ENCODE measurements around the gene FATE1.
A peak's percentile ranks its signal among the peaks of the same experiment; 100 is the strongest.

Gene FATE1

DNA sequence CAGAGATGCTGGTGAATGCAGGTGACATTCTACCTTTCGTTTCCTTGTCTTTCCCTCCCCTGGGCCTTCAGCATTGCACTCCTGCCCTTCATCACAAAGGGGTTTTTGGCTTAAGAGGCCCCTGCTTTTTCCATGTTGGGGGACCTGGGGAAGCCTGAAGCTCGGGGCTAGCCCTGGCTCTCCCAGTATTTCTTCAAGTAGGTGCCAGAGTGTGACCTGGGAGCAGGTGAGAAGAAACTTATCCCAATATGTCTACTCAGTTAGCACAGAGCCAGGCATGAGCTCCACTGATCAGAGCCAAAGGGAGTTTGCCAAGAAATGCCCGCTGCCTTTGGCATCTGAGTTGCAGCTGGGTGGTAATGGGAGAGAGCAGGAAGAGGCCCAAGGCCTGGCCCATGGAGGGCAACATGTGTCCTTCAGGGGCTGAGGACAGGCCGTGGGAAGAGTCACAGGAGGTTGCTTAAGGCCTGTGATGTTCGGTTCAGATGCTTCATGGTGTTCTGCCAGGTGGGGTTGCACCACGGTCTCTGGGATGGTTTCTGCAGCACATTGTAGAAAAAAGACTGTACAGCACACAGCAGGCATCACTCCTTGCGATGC, 13.0 kb upstream of the FATE1 start:
- CTCF ChIA-PET: interaction anchor here (1.1 kb wide), 1 partner anchor 24 kb away, joined by 3 read pairs; no protein-coding TSS in a partner anchor

DNA sequence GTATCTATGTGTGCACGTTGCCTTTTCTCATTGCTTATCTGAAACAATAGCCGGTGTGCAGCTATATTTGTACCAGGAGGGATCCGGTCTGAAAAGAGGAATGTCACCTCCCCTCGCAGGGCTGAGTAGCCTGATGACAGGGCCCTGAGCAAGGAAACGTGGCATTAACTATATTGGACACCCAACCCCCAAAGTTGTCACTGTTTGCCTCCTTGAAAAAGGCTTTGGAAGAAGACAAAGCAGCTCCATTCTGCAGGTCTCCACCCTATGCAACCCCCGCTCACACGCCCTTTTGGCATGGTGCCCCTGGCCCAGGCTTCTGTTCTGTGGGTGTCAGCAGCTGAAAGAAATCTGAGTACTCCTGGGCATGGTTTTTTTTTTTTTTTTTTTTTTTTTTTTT, 12.3 kb upstream of the FATE1 start:
- H3K27ac ChIP-seq: no peak overlapping the region
- no peak for TF ChIP-seq CTCF (conservative IDR thresholded peaks at IDR 0.05; ENCODE audit: low read depth)
- ChIA-PET POLR2A (ENCODE audit: low non-redundant PET) (no interaction called here), CTCF (interaction anchor here (0.7 kb wide), 1 partner anchor 50 kb away, joined by 3 read pairs; no protein-coding TSS in a partner anchor)
- DNase-seq (ENCODE audit: low spot score): peak; percentile 1

More for the DNA sequence above, 13.0 kb upstream of the FATE1 start:
- H3K27ac ChIP-seq: no peak overlapping the region
- DNase-seq (ENCODE audit: low spot score): no peak
- POLR2A ChIA-PET (ENCODE audit: low non-redundant PET): no interaction called here
- no peak for TF ChIP-seq CTCF (conservative IDR thresholded peaks at IDR 0.05; ENCODE audit: low read depth)

DNA sequence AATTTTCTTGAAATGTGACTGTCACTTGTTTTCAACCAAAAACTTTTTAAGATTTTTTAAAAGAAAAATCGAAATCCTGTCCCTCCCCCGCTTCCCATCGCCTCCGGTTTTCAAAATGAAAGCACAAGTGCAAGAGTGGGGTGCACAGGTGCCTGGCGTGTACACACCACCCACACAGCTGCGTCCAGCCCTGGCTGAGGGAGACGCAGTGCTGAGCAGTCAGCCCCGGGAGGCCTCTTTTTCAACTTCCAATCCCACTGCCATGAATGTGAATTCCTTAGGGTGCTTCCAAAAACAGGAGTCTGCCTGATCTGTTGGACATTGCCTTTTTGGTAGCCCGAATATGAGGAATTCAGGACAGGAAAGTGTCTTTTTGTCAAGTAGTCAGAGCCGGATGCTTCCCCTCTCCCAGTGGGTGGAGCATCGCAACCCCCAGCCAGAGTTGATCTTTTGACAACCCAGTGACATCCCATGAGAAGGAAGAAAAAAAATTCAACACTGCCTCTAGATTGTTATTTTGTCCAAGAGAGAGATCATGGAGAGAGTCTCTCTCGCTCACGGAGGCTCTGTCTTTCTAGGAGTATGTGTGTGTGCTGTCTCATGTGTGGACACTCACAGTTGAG, 11.7 kb upstream of the FATE1 start:
- ChIA-PET POLR2A (ENCODE audit: low non-redundant PET) (no interaction called here), CTCF (interaction anchor here (0.7 kb wide), 1 partner anchor 49 kb away, joined by 3 read pairs; no protein-coding TSS in a partner anchor)
- TF ChIP-seq CTCF (conservative IDR thresholded peaks at IDR 0.05; ENCODE audit: low read depth): no peak
- DNase-seq (ENCODE audit: low spot score): no peak
- H3K27ac ChIP-seq: no peak overlapping the region

DNA sequence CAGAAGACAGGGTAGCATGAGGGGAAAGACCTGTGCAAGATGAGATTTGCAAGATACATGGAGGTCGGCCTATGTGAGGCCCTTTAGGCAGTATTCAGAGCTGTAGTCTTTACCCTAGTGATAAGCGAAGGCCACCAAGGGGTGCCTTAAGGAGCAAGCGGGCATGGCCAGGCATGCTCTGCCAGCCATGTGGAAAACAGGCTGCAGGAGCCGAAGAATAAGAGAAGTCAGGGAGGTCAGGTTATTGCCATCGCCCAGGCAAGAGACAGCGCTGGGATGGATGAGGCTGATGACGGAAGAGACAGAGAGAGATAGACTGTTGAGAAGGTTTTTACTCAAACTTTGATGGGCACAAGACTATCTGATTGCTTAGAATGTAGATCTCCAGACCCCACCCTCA, 7.0 kb upstream of the FATE1 start:
- CTCF ChIA-PET: no interaction called here
- POLR2A ChIA-PET (ENCODE audit: low non-redundant PET): no interaction called here
- no peak overlapping the region for H3K27ac ChIP-seq
- TF ChIP-seq CTCF (conservative IDR thresholded peaks at IDR 0.05; ENCODE audit: low read depth): no peak
- no peak for DNase-seq (ENCODE audit: low spot score)

DNA sequence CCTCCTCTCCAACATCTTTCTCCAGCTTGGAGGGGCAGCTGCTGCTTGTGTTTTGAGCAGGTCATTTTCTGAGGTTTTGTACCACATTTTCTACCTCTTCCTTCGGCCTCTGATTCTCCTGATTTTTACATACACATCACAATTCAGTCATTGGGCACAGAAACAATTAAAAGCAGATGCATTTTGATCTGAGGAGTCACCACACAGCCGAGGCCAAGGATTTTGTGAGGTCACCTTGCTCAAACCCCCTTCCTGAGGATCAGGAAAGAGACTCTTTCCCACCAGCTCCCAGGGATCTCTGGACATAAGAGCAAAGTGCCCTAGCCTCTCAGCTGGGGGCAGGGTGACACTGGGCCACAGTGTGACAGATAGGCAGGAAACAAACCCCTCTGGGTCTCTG, 5.4 kb upstream of the FATE1 start:
- POLR2A ChIA-PET (ENCODE audit: low non-redundant PET): no interaction called here
- no peak for TF ChIP-seq CTCF (conservative IDR thresholded peaks at IDR 0.05; ENCODE audit: low read depth)

DNA sequence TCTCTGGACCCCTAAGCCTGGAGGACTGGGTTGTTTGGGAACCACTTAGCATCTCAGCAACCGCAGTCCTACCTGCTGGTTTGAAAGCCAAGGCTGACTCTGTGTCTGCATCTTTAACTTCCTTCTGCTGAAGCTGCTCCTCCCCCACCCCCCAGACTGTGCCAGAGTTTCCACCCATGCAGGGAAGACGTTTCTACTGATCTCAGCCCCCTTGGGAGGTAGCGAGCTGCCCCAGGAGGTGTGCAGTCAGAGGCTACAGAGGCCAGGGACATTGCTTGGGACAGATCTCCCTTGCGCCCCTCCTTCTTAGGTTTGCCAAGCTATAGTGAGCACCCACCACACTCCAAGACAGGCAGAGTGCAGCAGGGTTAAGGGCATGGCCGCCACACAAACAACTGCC, 4.7 kb upstream of the FATE1 start:
- POLR2A ChIA-PET (ENCODE audit: low non-redundant PET): no interaction called here
- CTCF ChIA-PET: interaction anchor here (1.5 kb wide), 1 partner anchor 925 kb away, joined by 5 read pairs; no protein-coding TSS in a partner anchor
- TF ChIP-seq CTCF (conservative IDR thresholded peaks at IDR 0.05; ENCODE audit: low read depth): no peak
- no peak for DNase-seq (ENCODE audit: low spot score)
- no peak overlapping the region for H3K27ac ChIP-seq

More for the DNA sequence above, 5.4 kb upstream of the FATE1 start:
- no peak overlapping the region for H3K27ac ChIP-seq
- CTCF ChIA-PET: interaction anchor here (1.5 kb wide), 1 partner anchor 926 kb away, joined by 5 read pairs; no protein-coding TSS in a partner anchor
- DNase-seq (ENCODE audit: low spot score): no peak

Data from RWPE1 (cell line).